DMS 273 (cell line): ENCODE data around the gene NEAT1.

Source experiments
- DNase-seq: peaks from one replicate; lab custom pipeline; 2025; ENCODE audit not compliant: unreplicated experiment; lab: John Stamatoyannopoulos, UW

Gene NEAT1

GRCh38 chr11:65389294-65389980 lies 33.2 kb upstream of the NEAT1 start:
- no peak for DNase-seq

GRCh38 chr11:65390099-65390941 lies 32.3 kb upstream of the NEAT1 start:
- DNase-seq = no peak

DNA sequence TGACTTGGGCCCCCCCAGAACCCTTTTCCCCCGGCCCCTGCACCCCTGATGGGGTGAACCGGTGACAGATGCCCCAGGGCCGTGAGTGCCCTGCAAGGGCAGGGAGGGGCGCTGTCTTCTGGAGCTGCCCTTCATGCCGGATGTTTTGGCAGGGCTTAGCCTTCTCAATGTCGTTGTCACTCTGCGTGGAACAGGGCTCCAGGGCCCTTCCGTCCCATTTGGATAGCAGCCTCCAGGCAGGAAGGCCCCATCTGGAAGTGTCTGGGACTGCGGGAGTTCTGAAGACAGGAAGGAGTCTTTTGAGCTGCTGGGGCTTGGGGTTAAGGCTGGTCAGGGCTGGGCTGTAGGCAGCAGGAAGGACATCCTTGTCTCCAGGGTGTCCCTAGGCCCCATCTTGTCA lies 31.6 kb upstream of the NEAT1 start:
- DNase-seq = no peak

DNA sequence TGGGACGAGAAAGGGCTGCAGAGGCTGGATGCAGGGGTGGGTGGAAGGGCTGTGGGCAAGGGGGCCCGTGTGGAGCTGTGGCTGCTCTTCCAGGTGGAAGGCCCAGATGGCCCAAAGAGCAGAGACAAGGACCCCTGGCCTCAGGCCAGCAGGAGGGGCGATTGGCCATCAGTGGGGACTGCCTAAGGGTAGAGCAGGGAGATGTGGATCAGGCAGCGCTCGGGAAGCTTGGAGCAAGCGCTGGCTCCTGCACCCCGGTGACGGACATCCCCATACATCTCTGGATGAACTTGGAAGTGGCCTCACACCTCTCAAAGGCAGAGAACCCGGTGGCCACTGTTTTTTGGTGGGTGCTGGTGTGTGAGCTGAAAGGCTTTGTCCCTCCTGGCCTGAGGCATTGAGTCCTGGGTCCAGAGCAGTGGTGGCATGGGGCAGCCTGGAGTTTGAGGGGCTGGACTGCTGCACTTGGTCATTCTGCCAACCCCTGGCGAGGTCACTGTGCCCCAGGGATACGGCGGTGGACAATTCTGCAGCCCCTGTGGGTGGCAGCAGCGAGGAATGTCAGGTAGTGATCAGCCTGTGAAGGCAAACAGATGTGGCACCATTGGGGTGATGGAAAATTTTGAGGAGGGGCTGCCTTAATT lies 30.3 kb upstream of the NEAT1 start:
- DNase-seq = no peak

GRCh38 chr11:65392899-65393298 lies 29.7 kb upstream of the NEAT1 start:
- no peak for DNase-seq

DNA sequence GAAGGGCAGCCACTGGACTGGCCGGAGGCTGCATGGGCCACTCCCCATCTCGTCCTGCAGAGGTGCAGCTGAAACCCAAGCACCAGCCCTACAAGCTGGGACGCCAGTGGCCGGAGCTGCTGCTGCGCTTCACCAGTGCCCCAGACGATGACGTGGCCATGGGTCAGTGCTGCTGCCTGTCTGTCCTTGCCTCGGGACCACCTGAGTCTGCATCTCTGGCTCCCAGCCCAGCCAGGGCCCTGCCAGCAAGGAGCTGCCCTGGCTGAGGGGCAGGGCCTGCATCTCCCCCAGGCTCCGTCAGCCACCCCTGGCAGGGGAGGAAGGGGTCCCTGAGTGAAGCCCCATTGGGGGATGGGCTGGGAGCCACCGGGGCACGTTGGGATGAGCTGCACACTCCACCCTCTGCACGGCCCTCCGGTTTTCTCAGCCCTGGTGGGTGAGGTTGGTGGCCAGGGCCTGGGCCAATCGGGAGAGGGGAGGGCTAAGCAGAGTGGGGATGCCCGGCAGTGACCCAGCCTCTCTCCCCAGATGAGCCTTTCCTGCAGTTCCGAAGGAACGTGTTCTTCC lies 29.0 kb upstream of the NEAT1 start:
- DNase-seq = no peak

GRCh38 chr11:65394125-65394536 lies 28.5 kb upstream of the NEAT1 start:
- no peak for DNase-seq

DNA sequence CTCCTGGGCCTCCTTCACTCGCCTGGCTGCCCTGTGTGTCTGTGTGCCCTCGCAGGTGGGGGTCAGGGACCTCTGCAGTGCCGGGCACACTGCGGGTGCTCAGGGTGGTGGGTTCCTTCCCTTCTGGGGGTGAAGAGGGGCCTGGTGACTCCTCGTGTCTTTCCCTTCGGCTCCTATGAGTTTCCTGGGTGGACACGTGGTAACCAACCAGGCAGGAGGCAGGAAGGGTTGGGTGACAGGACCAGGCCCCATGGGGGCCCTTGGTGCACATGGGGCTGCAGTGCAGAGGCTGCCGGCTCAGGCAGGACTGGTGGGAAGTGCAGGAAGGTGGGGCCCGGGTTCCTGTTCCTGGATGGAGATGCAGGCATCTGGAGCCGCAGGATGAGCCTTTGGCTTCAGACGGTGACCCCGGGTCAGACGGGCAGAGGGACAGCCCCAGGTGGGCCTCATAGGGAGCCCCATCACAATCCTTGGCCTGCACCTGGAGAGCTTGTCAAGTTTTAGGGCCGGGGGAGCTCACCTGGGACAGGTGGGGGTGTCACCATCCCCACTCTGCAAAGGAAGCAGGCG lies 26.6 kb upstream of the NEAT1 start:
- no peak for DNase-seq

GRCh38 chr11:65396769-65397745 lies 25.5 kb upstream of the NEAT1 start:
- DNase-seq = no peak

GRCh38 chr11:65398362-65398910 lies 24.2 kb upstream of the NEAT1 start:
- no peak for DNase-seq

DNA sequence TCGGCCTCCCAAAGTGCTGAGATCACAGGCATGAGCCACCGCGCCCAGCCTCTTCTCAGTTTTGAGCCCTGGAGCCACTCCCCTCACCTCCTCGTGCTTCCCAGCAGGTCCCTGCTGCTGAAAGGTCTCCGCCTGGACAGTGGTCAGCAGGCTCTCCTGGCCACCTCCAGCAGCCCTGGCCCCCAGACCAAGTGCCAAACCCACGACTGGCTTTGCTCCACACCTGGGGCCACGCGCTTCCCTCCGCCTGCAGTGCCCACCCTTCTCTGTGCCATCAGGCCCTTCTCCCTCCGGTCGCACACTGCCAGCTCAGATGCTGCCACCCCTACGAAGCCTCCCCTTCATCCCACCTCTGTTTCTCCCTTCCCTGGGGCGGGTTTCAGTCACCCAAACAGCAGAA lies 23.3 kb upstream of the NEAT1 start:
- no peak for DNase-seq

DNA sequence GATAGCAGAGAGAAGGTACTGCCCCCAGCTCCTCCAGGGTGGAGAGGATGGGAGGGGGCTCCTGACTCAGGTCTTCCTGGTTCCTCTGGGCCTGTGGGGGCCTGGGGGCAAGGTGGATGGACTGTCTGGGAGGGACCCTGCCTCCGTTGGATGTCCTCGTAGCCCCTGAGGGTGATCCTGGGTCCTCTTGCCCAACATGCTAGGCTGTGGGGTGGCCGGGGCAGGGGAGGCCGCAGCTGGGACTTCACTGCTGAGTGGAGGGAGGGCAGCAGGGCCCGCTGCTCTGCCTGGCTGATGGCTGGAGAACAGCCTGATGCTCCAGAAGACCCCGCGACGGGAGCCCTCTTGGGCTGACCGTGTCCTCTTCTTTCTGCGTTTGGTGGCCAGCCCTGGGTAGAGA lies 22.8 kb upstream of the NEAT1 start:
- no peak for DNase-seq

DNA sequence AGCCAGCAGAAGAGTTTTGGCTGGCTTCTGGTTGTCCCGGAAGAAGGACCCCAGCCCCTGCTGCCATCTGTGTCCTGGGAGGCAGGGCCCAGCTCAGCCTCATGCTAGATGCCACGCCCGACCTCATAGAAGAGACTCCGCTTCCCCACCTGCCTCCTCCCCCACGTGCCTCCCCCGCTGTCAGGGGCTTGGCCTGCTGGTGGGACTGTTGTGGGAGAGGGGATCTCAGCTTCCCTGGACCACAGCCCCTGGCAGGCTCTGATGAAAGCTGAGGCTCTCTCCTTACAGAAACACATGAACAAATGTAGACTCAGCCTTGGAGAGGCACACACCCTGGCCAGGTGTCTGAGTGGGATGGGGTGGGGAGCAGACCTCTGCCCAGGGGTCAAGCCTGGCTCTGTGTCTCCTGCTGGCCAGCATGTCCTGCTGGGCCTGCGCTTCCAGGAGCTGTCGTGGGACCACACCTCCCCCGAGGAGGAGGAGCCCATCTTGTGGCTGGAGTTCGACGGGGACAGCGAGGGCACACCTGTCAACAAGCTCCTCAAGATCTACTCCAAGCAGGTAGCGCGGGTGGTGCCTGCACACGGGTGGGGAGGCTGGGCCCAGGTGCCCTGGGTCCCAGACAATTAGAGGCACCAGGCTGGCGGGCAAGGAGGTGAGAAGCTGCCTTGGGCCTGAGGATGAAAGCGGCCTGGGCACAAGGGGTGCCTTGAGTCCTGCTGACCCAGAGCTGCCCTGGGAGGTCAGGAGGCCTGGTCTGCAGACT lies 22.1 kb upstream of the NEAT1 start:
- no peak for DNase-seq

GRCh38 chr11:65401073-65401802 lies 21.4 kb upstream of the NEAT1 start:
- no peak for DNase-seq

DNA sequence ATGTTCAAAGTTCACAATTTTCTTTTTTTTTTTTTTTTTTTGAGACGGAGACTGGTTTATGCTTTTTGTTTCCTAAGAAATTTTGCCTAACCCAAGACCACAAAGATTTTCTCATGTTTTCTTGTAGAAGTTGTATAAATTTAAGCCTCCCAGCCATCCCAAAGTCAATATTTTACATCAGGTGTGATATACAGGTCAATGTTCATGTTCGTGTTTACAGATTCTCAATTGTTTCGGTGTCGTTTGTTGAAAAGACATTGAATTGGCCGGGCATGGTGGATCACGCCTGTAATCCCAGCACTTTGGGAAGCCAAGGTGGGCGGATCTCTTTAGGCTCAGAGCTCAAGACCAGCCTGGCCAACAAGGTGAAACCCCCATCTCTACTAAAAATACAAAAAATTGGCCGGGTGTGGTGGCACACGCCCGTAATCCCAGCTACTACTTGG lies 20.8 kb upstream of the NEAT1 start:
- DNase-seq = no peak

DNA sequence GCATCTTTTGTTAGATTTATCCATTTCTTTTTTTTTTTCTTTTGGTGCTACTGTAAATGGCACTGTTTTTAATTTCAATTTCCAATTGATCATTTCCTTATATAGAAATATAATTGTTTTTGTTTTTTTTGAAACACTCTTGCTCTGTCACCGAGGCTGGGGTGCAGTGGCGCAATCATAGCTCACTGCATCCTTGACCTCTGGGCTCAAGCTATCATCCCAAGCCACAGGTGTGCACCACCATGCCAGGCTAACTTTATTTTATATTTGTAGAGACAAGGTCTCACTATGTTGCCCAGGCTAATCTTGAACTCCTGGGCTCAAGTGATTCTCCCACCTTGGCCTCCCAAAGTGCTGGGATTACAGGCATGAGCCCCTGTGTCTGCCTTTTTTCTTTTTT lies 19.8 kb upstream of the NEAT1 start:
- no peak for DNase-seq

DNA sequence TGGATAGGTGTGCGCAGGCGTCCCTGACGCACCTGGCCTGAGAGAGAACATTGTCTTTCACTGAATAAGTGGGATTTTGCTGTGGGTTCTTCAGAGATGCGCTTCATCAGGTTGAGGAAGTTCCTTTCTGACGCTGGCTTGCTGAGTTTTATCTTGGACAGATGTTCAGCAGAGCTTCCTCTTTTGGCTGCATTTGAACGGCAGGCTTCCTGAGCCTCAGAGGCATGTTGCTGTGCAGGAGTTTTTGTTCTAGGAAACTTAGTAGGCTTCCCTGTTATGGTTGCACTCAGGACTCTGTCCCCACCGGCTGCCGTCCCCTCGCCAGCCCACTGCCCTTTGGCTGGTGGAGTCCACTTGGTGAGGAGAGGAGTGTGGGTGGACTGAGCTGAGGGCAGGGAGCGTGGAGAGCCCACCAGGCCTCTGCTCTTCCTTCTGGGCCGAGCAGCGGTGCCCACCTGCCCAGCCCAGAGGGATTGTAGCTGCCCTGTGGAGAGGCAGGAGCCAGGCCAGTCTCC lies 18.9 kb upstream of the NEAT1 start:
- DNase-seq = no peak

- no peak for DNase-seq
Measured at GRCh38 chr11:65404210-65404609, 18.4 kb upstream of the NEAT1 start.
